HUES64 (cell line): ENCODE data around the gene SNX3.

Experiments used
- H3K27ac ChIP-seq: 2 replicates; pipeline ENCODE4 v1.7.0; 2013; ENCODE audit warnings: low read depth, low read length, inconsistent platforms
- H3K27me3 ChIP-seq: 2 replicates; pipeline ENCODE4 v1.6.1; 2013; ENCODE audit warnings: mild to moderate bottlenecking, low read length; ENCODE audit not compliant: insufficient read depth
- H3K36me3 ChIP-seq: 2 replicates; pipeline ENCODE4 v1.6.1; 2013; ENCODE audit warnings: mild to moderate bottlenecking, low read length; ENCODE audit not compliant: insufficient read depth
- H3K4me1 ChIP-seq: 2 replicates; pipeline ENCODE4 v1.6.1; 2013; ENCODE audit warnings: mild to moderate bottlenecking, low read length, moderate library complexity; ENCODE audit not compliant: insufficient read depth
- H3K4me3 ChIP-seq: 2 replicates; pipeline ENCODE4 v1.5.1; 2013; ENCODE audit warnings: mild to moderate bottlenecking, low read length, moderate library complexity
- H3K9ac ChIP-seq: 2 replicates; pipeline ENCODE4 v1.6.1; 2013; ENCODE audit warnings: mild to moderate bottlenecking, low read depth, low read length
- H3K9me3 ChIP-seq: 2 replicates; pipeline ENCODE4 v1.6.1; 2013; ENCODE audit warnings: low read depth, low read length; ENCODE audit not compliant: insufficient read depth
- WGBS: fragments of 150-250, 120-280 bp; methylation state at CpG from one replicate; pipeline ENCODE4 v1.1.7; 2013; ENCODE audit warnings: missing lambda C conversion rate; 5-methylcytosine and 5-hydroxymethylcytosine counted together

SNX3 gene

DNA sequence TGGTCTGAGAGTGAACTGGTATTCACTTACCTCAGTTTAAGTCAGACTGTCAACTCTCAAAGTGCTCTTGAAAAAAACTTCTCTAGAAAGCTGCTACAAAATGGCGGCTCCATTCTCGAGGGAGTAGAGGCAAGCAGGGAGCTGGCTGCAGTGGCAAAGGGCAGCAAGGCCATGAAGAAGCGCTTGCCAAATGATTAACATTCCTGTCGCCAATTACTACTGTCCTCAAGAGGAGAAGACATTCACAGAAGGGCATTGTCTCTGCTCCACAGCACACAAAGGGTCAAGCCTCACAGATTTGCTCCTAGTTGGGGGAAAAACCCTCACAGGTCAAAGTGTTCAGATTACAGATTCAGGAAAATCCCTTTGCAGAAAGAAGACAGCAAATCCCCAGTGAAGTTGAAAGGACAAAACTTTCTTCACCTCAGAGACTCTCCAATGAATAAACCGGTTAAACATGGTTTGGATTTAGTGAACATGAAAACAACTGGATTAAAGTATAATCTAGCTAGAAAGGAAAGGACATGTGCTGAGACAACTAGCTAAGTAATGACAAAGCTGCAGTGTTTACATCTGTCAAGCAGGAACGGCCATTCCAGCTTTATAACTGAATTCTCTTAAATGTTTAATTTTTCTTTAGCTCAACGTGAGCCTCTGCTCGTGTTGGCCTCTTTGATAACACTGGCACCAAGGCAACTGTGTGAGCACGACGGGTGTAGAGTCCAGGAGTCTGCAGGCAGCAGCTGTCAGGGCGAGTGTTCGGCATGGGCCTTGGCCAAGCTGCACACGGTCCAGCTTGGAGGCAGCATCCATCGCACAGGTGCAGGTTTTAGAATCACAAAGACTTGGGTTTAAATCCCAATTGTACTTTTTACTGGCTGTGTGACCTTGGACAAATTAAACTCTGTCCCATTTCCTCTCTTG, 57.4 kb downstream of the SNX3 start:
- peaks cover 5% of the 10 kb centered on the region; the same call in 1 of the 2 replicates for H3K4me1 ChIP-seq
- H3K36me3 ChIP-seq: no peaks in the 10 kb centered on the region
- no peak overlapping the region for H3K4me3 ChIP-seq
- no peak overlapping the region for H3K27ac ChIP-seq
- no peak overlapping the region for H3K9ac ChIP-seq
- H3K9me3 ChIP-seq: no peaks in the 10 kb centered on the region
- 86% methylated on average over 14 of the region's 14 CpGs for WGBS
- H3K27me3 ChIP-seq: no peaks in the 10 kb centered on the region

DNA sequence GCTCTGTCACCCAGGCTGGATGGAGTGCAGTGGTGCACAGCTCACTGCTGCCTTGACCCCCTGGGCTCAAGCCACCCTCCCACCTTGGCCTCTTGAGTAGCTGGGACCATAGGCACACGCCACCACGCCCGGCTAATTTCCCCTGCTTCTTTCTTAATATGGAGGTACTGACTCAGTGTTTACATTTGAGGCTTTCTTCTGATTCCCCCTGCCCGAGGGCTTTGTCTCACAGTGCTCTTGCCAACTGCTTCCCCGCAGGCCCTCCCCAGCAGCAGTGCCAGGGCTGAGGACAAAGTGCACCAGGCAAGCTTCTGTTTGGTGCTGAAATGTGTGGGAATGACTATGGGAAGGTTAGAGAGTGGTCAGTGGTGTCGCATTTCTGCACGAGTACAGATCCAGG, 60.2 kb downstream of the SNX3 start:
- H3K36me3 ChIP-seq: no peaks in the 10 kb centered on the region
- peaks cover 5% of the 10 kb centered on the region; the same call in 1 of the 2 replicates for H3K4me1 ChIP-seq
- 85% methylated on average over 5 of the region's 7 CpGs for WGBS
- H3K27ac ChIP-seq: no peak overlapping the region
- H3K27me3 ChIP-seq: no peaks in the 10 kb centered on the region
- no peak overlapping the region for H3K4me3 ChIP-seq
- no peak overlapping the region for H3K9ac ChIP-seq
- H3K9me3 ChIP-seq: no peaks in the 10 kb centered on the region

DNA sequence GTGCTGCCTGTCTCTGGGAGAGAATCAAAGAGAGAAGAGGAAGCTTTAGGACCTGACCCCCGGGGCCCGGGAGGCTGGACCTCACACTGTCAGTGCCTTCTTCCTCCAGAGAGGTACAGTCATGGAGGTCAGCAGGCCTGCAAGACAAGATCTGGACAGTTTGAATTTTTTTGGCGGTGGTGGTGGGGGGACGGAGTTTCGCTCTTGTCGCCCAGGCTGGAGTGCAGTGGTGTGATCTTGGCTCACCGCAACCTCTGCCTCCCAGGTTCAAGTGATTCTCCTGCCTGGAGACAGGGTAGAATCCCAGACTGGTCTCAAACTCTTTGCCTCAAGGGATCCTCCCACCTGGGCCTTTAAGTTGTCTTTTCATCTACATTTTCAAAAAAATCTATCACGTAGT, 60.7 kb downstream of the SNX3 start:
- no peaks in the 10 kb centered on the region for H3K9me3 ChIP-seq
- WGBS: 95% methylated on average over 7 of the region's 8 CpGs
- H3K36me3 ChIP-seq: no peaks in the 10 kb centered on the region
- no peak overlapping the region for H3K4me3 ChIP-seq
- H3K27ac ChIP-seq: no peak overlapping the region
- H3K4me1 ChIP-seq: peaks cover 5% of the 10 kb centered on the region; the same call in 1 of the 2 replicates
- H3K27me3 ChIP-seq: no peaks in the 10 kb centered on the region
- H3K9ac ChIP-seq: no peak overlapping the region

DNA sequence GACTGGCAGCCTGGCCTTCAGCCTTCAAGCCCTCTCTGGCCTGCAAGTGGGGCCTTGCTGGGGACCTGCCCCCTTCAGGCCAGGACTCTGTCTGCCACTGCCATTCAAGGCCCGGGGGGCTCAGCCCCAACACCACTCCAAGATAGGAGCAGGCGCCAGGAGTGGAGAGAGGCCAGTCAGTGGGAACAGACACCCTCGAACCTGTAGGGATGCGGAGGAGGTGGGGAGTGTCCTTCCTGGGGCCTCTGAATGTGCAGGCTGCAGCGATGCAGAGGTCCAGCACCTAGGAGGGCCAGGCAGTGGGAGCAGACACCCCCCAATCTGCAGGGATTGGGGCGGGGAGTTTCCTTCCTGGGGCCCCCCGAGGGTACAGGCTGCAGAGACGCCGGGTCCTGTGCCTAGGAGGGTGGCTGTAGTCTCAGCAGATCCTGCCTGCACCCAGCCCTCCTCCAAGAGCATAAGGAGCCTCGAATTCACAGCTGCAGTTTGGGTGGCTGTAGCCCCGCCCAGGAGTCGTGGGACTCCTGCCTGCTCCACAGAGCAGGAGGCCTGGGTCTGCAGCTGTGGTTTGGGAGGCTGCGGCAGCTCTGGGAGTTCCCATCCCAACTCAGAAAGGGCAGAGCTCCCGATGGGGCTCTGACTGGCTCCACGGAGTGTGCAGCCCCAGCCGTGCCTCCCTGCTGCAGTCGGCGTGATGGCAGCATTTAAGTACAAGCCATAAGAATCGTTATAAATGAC, 61.9 kb downstream of the SNX3 start:
- Histone ChIP-seq H3K4me3 (no peak overlapping the region), H3K27me3 (no peaks in the 10 kb centered on the region), H3K4me1 (peaks cover 5% of the 10 kb centered on the region; the same call in 1 of the 2 replicates), H3K9me3 (no peaks in the 10 kb centered on the region), H3K9ac (no peak overlapping the region), H3K36me3 (no peaks in the 10 kb centered on the region), H3K27ac (no peak overlapping the region)
- 90% methylated on average over 18 of the region's 19 CpGs for WGBS

DNA sequence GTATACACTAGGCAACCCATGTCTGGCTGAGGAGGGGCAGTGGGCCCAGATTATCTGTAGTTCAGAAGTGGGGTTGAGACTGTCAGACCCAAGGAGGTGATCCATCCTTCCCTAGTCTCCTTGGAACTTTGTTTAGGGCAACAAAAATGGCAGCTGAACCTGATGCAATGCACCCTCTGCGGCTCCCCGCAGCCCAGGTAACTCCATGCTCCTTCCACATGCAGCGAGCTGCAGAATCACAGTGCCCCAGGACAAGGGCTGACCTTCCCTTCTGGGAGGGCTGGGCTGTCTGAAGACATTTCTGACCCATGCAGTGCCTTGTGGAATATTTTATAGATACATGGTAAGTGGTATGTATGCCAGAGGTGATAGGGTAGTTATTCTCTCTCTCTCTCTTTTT, 65.6 kb downstream of the SNX3 start:
- H3K27me3 ChIP-seq: no peaks in the 10 kb centered on the region
- no peak overlapping the region for H3K4me3 ChIP-seq
- no peak overlapping the region for H3K9ac ChIP-seq
- H3K27ac ChIP-seq: no peak overlapping the region
- 92% methylated on average over 3 of the region's 3 CpGs for WGBS
- H3K36me3 ChIP-seq: no peaks in the 10 kb centered on the region
- H3K4me1 ChIP-seq: no peaks in the 10 kb centered on the region
- no peaks in the 10 kb centered on the region for H3K9me3 ChIP-seq

DNA sequence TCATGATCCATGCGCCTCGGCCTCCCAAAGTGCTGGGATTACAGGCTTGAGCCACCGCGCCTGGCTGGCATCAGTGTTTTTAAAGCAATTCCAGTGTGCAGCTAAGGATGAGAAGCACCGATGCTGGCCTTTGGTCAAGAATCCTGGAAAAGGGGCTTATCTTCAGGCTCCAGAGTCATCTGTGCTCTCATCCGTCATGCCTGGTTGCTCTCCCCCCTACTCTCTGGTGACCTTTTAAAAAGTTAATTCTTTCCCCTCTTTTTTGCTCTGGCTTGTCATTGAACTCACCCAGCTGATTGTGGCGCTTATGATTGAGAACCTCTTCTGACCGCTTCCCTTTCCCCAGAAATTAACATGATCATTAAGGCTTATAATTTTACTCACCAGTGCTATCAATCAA, 66.3 kb downstream of the SNX3 start:
- Histone ChIP-seq H3K4me1 (no peaks in the 10 kb centered on the region), H3K36me3 (no peaks in the 10 kb centered on the region), H3K9ac (no peak overlapping the region), H3K27ac (no peak overlapping the region), H3K9me3 (no peaks in the 10 kb centered on the region), H3K4me3 (no peak overlapping the region), H3K27me3 (no peaks in the 10 kb centered on the region)
- WGBS: 95% methylated on average over 8 of the region's 8 CpGs

DNA sequence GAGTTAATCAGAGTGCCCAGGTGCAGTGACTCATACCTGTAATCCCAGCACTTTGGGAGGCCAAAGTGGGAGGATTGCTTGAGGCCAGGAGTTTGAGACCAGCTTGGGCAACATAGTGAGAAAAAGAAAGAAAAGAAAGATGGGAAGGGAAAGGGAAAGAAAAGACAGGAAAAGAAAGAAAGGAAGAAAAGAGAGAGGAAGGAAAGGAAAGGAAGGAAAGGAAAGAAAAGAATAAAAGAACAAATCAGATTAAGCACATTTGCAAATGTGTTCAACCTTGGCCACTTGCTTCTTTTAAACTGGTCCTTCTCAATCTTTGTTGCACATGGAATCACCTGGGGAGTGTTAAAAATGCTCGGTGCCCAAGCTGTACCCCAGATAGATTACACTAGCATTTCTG, 67.0 kb downstream of the SNX3 start:
- H3K4me3 ChIP-seq: no peak overlapping the region
- H3K4me1 ChIP-seq: no peaks in the 10 kb centered on the region
- no peaks in the 10 kb centered on the region for H3K27me3 ChIP-seq
- H3K9me3 ChIP-seq: no peaks in the 10 kb centered on the region
- H3K27ac ChIP-seq: no peak overlapping the region
- 100% methylated on average over 1 of the region's 1 CpG for whole genome bisulfite sequencing
- no peaks in the 10 kb centered on the region for H3K36me3 ChIP-seq
- no peak overlapping the region for H3K9ac ChIP-seq

DNA sequence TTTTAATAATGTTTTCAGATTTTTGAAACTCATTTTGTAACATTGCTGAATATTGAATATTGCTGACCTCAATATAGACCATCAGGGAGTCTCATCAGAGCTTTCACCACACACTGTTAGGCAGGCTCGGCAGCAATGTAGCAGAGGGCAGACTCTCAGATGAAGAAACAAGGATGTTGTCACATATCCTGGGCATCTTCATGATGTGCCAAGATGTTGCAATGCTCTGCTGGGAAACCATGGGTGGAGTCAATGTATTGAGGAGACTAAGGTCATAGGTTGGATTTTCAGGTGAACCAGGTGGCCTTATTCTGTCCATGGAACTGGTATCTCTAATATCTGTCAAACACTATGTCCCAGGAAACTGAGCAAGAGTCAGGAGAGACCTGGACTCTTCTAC, 67.7 kb downstream of the SNX3 start:
- H3K9ac ChIP-seq: no peak overlapping the region
- WGBS: 89% methylated on average over 1 of the region's 1 CpG

DNA sequence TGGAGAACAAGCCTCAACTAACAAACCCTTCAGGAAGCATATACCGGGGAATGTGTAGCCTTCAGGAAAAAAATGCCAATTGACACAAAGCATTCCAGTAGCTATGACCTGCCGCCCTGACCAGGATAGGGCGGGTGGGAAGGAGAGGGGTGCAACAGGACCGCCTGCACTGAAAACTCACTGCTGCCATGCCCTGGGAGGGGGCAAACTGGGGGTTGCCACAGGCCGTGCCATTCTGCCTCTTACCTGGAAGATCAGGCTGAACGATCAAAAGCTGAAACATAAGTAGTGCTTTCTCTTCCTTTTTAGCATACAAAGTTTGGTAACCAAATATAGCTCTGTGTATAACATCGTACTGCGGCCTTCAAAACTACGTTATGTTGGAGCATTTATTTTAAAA, 73.3 kb downstream of the SNX3 start:
- 86% methylated on average over 8 of the region's 9 CpGs for WGBS
- H3K4me1 ChIP-seq: no peaks in the 10 kb centered on the region

More for the DNA sequence above, 67.7 kb downstream of the SNX3 start:
- Histone ChIP-seq H3K4me3 (no peak overlapping the region), H3K9me3 (no peaks in the 10 kb centered on the region), H3K4me1 (no peaks in the 10 kb centered on the region), H3K27me3 (no peaks in the 10 kb centered on the region), H3K27ac (no peak overlapping the region), H3K36me3 (no peaks in the 10 kb centered on the region)

DNA sequence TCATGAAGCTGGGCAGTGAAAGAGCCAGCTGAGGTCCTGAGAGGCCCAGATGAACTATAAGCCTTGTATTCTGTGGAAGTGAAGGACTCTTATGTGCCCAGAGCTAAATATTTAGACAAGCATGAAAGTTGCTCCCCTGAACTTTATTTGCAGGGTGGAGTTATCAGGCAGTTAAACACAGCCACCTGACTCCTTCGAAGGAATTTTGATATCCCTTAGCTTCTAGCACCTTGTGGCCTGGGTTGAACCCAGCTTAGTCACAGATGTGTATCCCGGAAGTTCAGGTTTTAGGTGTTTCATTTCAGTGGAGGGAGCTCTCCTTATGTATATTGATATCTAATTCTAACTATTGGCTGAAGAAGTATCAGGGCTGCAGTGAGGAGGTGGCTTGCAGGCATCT, 74.6 kb downstream of the SNX3 start:
- Histone ChIP-seq H3K27me3 (peaks cover 12% of the 10 kb centered on the region), H3K9ac (no peak overlapping the region), H3K4me3 (no peak overlapping the region), H3K9me3 (no peaks in the 10 kb centered on the region), H3K27ac (no peak overlapping the region), H3K36me3 (no peaks in the 10 kb centered on the region), H3K4me1 (no peaks in the 10 kb centered on the region)
- 83% methylated on average over 1 of the region's 2 CpGs for WGBS

More for the DNA sequence above, 73.3 kb downstream of the SNX3 start:
- no peak overlapping the region for H3K9ac ChIP-seq
- H3K4me3 ChIP-seq: no peak overlapping the region
- H3K36me3 ChIP-seq: no peaks in the 10 kb centered on the region
- H3K27ac ChIP-seq: no peak overlapping the region
- peaks cover 7% of the 10 kb centered on the region; the same call in 1 of the 2 replicates for H3K27me3 ChIP-seq
- H3K9me3 ChIP-seq: no peaks in the 10 kb centered on the region

DNA sequence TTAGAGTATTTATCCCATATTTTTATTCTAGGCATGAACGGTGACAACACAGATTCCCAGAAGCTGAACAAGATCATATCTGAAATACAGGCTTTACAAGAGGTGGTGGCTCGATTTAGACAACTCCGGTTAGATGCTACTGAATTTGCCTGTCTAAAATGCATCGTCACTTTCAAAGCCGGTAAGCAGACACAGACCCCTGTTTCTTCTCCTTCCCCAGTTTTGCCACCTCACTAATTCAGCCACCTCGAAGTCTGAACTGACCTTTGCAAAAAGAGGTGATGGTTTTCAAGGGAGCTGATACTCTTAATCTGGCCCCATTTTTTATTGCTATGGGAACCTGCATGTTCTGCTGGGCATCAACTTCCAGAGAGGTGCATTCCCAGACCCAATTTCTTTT, 80.1 kb downstream of the SNX3 start:
- H3K9ac ChIP-seq: no peak overlapping the region
- H3K27ac ChIP-seq: peak overlapping the region; percentile 3; the same call in 1 of the 2 replicates
- H3K4me3 ChIP-seq: no peak overlapping the region
- H3K27me3 ChIP-seq: peaks cover 62% of the 10 kb centered on the region
- peaks cover 30% of the 10 kb centered on the region for H3K4me1 ChIP-seq
- no peaks in the 10 kb centered on the region for H3K9me3 ChIP-seq
- WGBS: 78% methylated on average over 6 of the region's 6 CpGs
- H3K36me3 ChIP-seq: no peaks in the 10 kb centered on the region
